Choroid plexus epithelial cell (primary cell): ENCODE data around the gene PLA2G3.

Experiments
- DNase-seq: peaks from one replicate; pipeline ENCODE4 v3.0.0-alpha.2; 2010; ENCODE audit warnings: low read depth
- H3K4me3 ChIP-seq: 2 replicates; pipeline ENCODE4 v1.5.1; 2011; ENCODE audit warnings: low read depth, mild to moderate bottlenecking, control low read depth, low read length, moderate library complexity
- TF ChIP-seq, protein P1 (sequence below): conservative IDR thresholded peaks from 2 replicates; pipeline ENCODE4 v1.5.1; 2011; ENCODE audit warnings: low read depth, mild to moderate bottlenecking, control low read depth, inconsistent platforms, low read length, moderate library complexity

The PLA2G3 gene

DNA sequence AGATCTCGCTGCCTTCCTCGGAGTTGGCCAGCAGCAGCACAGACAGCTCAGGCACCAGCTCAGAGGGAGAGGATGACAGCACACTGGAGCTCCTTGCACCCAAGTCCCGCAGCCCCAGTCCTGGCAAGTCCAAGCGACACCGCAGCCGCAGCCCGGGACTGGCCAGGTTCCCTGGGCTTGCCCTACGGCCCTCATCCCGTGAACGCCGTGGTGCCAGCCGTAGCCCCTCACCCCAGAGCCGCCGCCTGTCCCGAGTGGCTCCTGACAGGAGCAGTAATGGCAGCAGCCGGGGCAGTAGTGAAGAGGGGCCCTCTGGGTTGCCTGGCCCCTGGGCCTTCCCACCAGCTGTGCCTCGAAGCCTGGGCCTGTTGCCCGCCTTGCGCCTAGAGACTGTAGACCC is 6.4 kb downstream of the PLA2G3 start:
- TF ChIP-seq, protein P1, sequence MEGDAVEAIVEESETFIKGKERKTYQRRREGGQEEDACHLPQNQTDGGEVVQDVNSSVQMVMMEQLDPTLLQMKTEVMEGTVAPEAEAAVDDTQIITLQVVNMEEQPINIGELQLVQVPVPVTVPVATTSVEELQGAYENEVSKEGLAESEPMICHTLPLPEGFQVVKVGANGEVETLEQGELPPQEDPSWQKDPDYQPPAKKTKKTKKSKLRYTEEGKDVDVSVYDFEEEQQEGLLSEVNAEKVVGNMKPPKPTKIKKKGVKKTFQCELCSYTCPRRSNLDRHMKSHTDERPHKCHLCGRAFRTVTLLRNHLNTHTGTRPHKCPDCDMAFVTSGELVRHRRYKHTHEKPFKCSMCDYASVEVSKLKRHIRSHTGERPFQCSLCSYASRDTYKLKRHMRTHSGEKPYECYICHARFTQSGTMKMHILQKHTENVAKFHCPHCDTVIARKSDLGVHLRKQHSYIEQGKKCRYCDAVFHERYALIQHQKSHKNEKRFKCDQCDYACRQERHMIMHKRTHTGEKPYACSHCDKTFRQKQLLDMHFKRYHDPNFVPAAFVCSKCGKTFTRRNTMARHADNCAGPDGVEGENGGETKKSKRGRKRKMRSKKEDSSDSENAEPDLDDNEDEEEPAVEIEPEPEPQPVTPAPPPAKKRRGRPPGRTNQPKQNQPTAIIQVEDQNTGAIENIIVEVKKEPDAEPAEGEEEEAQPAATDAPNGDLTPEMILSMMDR, result no peak
- no peak for DNase-seq
- no peak overlapping the region for H3K4me3 ChIP-seq

DNA sequence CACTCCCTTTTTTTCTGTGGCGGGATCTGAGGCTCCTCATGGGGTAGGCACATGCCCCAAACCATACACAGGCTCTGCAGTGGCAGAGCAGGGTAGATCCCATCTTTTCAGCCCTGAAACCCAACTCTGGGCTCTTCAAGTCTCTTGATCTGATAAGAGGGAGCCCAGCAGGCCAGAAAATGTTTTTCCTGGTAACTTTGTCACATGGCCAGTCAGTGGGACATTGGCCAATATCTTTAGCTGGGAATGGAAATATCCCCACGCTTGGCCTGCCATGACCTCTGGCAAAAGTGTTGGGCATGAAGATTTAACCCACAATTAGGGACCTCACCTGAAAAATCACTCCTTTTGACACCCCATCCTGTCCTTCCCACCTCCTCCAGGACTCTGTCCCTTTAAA is 9.4 kb downstream of the PLA2G3 start:
- TF ChIP-seq, protein P1, result no peak
- H3K4me3 ChIP-seq, result no peak overlapping the region
- no peak for DNase-seq

DNA sequence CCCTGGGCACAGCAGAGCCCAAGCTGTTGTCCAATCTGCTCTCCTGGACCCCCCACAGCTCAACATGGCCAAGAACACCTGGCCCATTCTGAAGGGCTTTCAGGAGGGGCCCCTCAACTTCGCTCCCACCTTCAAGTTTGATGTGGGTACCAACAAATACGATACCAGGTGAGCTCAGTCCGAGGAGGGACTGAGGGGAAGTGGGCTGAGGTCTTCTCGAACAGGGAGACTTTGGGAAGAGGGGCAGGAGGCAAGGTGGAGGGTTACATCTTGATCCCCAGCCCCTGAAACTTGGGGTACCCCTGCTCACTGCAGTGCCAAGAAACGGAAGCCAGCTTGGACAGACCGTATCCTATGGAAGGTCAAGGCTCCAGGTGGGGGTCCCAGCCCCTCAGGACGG is 12.2 kb downstream of the PLA2G3 start:
- no peak overlapping the region for H3K4me3 ChIP-seq
- DNase-seq, result no peak
- TF ChIP-seq, protein P1, result no peak

DNA sequence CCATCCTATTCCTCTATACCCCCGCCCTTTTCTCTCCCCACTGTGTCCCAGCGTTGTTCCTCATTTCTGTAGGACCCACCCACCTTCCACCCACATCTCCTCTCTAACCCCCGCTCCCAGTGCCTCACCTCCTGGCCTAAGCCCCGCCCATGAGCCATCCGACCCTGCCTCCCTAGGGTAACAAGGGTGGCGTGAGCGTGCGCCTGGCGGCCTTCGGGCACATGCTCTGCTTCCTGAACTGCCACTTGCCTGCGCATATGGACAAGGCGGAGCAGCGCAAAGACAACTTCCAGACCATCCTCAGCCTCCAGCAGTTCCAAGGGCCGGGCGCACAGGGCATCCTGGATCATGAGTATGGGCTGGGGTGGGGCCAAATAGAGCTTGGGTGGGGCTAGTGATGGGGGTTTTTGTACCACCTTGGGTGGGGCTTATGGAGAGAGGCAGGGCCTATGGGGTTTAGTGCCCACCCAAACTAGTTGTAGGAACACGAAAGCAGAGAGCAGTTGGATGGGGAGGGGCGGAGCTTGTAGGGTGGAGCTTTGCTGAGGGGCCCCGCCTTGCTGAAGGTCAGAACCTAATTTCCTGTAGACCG is 13.0 kb downstream of the PLA2G3 start:
- H3K4me3 ChIP-seq, result no peak overlapping the region
- TF ChIP-seq, protein P1, result no peak
- DNase-seq, result no peak

DNA sequence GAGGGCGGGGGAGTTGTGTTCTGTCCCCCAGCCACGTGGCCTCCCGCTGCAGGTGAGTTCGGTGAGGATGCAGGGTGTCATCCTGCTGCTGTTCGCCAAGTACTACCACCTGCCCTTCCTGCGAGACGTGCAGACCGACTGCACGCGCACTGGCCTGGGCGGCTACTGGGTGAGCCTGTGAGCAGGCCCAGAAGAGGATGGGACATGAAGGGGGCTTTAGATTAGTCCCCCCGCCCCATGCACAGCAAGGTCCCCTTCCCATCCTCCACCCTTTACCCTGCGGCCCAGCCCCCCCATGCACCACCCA is 13.5 kb downstream of the PLA2G3 start:
- no peak for DNase-seq
- TF ChIP-seq, protein P1, result no peak
- no peak overlapping the region for H3K4me3 ChIP-seq

DNA sequence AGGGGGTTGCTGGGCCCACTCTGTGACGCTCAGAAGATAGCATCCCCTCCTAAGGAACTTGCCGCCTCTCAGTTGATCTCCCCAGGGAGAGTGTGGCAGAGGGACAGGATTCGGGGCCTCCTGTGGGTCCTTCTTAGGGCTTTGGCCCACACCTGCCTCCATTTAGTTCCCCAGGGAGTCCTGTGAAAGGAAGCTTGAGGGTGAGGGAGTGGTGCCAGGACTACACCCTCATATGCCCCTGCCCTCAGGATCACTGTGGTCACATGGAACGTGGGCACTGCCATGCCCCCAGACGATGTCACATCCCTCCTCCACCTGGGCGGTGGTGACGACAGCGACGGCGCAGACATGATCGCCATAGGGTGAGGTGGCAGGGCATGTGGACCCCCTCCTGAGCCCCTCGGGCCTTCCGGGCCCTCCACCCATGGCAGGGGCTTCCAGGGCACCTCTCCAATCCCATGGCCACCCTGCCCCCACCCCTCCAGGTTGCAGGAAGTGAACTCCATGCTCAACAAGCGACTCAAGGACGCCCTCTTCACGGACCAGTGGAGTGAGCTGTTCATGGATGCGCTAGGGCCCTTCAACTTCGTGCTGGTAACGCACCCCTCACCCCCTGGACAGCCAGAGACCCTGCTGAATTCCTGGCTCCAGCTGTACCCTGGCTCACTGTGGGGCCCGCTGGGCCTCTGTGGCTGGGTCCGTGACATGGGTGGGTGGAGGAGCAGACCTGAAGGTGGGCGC is 14.0 kb downstream of the PLA2G3 start:
- TF ChIP-seq, protein P1, result no peak
- no peak for DNase-seq
- no peak overlapping the region for H3K4me3 ChIP-seq

DNA sequence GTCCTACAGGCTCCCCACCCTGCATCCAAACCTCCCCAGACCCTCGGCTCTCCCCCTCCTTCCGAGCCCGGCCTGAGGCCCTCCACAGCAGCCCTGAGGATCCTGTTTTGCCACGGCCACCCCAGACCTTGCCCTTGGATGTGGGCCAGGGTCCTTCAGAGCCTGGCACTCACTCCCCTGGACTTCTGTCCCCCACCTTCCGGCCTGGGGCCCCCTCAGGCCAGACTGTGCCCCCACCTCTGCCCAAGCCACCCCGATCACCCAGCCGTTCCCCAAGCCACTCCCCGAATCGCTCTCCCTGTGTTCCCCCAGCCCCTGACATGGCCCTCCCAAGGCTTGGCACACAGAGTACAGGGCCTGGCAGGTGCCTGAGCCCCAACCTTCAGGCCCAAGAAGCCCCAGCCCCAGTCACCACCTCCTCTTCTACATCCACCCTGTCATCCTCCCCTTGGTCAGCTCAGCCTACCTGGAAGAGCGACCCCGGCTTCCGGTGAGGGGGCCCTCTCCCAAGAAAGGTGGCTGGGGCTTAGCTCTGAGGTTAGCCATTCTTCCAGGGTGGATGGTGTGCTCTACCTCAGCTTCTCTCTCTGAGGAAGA is 14.7 kb downstream of the PLA2G3 start:
- no peak overlapping the region for H3K4me3 ChIP-seq
- TF ChIP-seq, protein P1, result no peak
- no peak for DNase-seq
